OCI-LY3 (cell line): ENCODE data around the gene GRID2.

ENCODE experiments used
- H2AFZ ChIP-seq: fragments of 200-600, 300-600 bp; shearing (Covaris generic); 2 replicates; pipeline ENCODE4 v1.6.0; 2014; ENCODE audit warnings: antibody characterized with exemption, low read depth, low read length
- H3K27ac ChIP-seq: fragments of 200-600, 300-600 bp; sonication (generic); 2 replicates; pipeline ENCODE4 v1.5.1; 2014; ENCODE audit warnings: mild to moderate bottlenecking, low read length, moderate library complexity, mixed read lengths
- H3K27me3 ChIP-seq: fragments of 200-600, 300-600 bp; sonication (generic); 2 replicates; pipeline ENCODE4 v1.6.1; 2014; ENCODE audit warnings: low read depth, low read length, mixed read lengths
- H3K36me3 ChIP-seq: fragments of 200-600, 300-600 bp; sonication (generic); replicated peaks from 2 replicates; pipeline ENCODE3; 2014; ENCODE audit warnings: low read depth, low read length, mixed read lengths
- H3K4me1 ChIP-seq: fragments of 300-600, 200-600 bp; sonication (generic); 2 replicates; pipeline ENCODE4 v1.6.1; 2014; ENCODE audit warnings: low read length, mixed read lengths
- H3K4me2 ChIP-seq: fragments of 200-600, 300-600 bp; sonication (generic); 2 replicates; pipeline ENCODE4 v1.6.1; 2014; ENCODE audit warnings: low read length, mixed read lengths
- H3K4me3 ChIP-seq: fragments of 300-600, 200-600 bp; sonication (generic); 2 replicates; pipeline ENCODE4 v1.5.1; 2014; ENCODE audit warnings: antibody characterized with exemption, mild to moderate bottlenecking, low read length, moderate library complexity
- H3K79me2 ChIP-seq: fragments of 300-600, 200-600 bp; shearing (Covaris generic); 2 replicates; pipeline ENCODE4 v1.6.1; 2014; ENCODE audit warnings: mild to moderate bottlenecking, low read length, mixed read lengths
- H3K9ac ChIP-seq: fragments of 300-600, 200-600 bp; shearing (Covaris generic); 2 replicates; pipeline ENCODE4 v1.6.0; 2014; ENCODE audit warnings: mild to moderate bottlenecking, low read length, moderate library complexity
- H3K9me3 ChIP-seq: fragments of 200-600, 300-600 bp; shearing (Covaris generic); 2 replicates; pipeline ENCODE4 v1.6.1; 2014; ENCODE audit warnings: low read length, mixed read lengths; ENCODE audit not compliant: insufficient read depth
- H4K20me1 ChIP-seq: fragments of 200-600, 300-600 bp; sonication (generic); 2 replicates; pipeline ENCODE4 v1.6.1; 2016; ENCODE audit warnings: low read length, mixed read lengths; ENCODE audit not compliant: insufficient read depth
- EZH2phosphoT487 ChIP-seq: fragments of 200-600 bp; shearing (Covaris generic); IDR thresholded peaks from 2 replicates; pipeline ENCODE4 v1.6.1; 2018; ENCODE audit warnings: antibody characterized with exemption, mixed run types, low read depth
- TF ChIP-seq, protein P1 (sequence below): fragments of 200-600, 300-600 bp; sonication (generic); IDR thresholded peaks from 2 replicates; pipeline ENCODE4 v1.5.1; 2014; ENCODE audit warnings: antibody characterized with exemption, low read length, low read depth

GRID2 gene

DNA sequence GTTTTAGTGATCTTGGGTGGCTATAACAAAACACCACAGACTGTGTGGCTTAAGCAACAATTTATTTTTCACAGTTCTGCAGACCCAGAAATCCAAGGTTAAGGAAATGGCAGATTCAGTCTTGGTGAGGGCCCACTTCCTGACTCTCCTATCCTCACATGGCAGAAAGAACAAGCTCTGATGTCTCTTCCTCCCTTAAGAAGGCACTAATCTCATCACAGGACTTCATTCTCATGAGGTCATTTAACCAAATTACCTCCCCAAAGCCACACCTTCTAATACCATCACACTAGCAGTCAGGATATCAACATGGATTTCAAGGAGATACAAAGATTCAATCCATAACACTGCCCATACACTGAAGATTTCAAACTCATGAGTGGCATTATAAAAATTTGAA, 350.3 kb downstream of the GRID2 start:
- Histone ChIP-seq H2AFZ (no peak overlapping the region), H3K79me2 (no peaks in the 10 kb centered on the region)

GRCh38 chr4:92657695-92658094, 353.9 kb downstream of the GRID2 start:
- no peak overlapping the region for H3K4me3 ChIP-seq
- H3K4me2 ChIP-seq: no peak overlapping the region
- H2AFZ ChIP-seq: no peak overlapping the region
- no peak overlapping the region for H3K27ac ChIP-seq
- TF ChIP-seq, protein P1, sequence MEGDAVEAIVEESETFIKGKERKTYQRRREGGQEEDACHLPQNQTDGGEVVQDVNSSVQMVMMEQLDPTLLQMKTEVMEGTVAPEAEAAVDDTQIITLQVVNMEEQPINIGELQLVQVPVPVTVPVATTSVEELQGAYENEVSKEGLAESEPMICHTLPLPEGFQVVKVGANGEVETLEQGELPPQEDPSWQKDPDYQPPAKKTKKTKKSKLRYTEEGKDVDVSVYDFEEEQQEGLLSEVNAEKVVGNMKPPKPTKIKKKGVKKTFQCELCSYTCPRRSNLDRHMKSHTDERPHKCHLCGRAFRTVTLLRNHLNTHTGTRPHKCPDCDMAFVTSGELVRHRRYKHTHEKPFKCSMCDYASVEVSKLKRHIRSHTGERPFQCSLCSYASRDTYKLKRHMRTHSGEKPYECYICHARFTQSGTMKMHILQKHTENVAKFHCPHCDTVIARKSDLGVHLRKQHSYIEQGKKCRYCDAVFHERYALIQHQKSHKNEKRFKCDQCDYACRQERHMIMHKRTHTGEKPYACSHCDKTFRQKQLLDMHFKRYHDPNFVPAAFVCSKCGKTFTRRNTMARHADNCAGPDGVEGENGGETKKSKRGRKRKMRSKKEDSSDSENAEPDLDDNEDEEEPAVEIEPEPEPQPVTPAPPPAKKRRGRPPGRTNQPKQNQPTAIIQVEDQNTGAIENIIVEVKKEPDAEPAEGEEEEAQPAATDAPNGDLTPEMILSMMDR: no peak
- H3K36me3 ChIP-seq: no peaks in the 10 kb centered on the region
- H3K27me3 ChIP-seq: no peaks in the 10 kb centered on the region
- H3K79me2 ChIP-seq: no peaks in the 10 kb centered on the region
- no peak overlapping the region for H3K9ac ChIP-seq
- H3K4me1 ChIP-seq: no peaks in the 10 kb centered on the region
- H3K9me3 ChIP-seq: no peaks in the 10 kb centered on the region
- H4K20me1 ChIP-seq: no peaks in the 10 kb centered on the region

More for the DNA sequence above, 350.3 kb downstream of the GRID2 start:
- Histone ChIP-seq H3K27me3 (no peaks in the 10 kb centered on the region), H3K9ac (no peak overlapping the region), H3K4me3 (no peak overlapping the region), H3K27ac (no peak overlapping the region), H3K9me3 (no peaks in the 10 kb centered on the region), H3K4me1 (no peaks in the 10 kb centered on the region), H3K36me3 (no peaks in the 10 kb centered on the region), H3K4me2 (no peak overlapping the region), H4K20me1 (no peaks in the 10 kb centered on the region)
- TF ChIP-seq EZH2phosphoT487: no peak
- TF ChIP-seq, protein P1: no peak

GRCh38 chr4:92658318-92658717, 354.6 kb downstream of the GRID2 start:
- TF ChIP-seq, protein P1: no peak
- no peak for TF ChIP-seq EZH2phosphoT487
- Histone ChIP-seq H3K4me2 (no peak overlapping the region), H4K20me1 (no peaks in the 10 kb centered on the region), H2AFZ (no peak overlapping the region), H3K79me2 (no peaks in the 10 kb centered on the region), H3K9me3 (no peaks in the 10 kb centered on the region), H3K9ac (no peak overlapping the region), H3K36me3 (no peaks in the 10 kb centered on the region), H3K4me3 (no peak overlapping the region), H3K27me3 (no peaks in the 10 kb centered on the region), H3K4me1 (no peaks in the 10 kb centered on the region), H3K27ac (no peak overlapping the region)

DNA sequence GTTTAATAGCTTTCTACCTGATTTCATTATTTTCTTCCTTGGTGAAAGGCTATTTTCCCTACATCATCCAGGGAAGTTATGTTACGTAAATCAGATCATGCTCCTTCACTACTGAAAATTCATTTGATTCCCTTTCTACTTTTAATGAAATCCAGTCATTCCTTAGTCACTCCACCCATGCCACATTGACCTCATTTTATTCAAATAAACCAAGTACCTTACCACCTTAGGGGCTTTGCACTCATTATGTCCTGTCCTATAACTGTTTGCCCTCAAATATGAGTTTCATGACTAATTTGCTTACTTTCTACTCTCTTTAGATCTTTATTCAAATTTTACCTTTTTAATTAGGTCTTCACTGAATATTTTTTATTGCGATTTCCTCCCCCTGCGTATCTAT, 374.0 kb downstream of the GRID2 start:
- Histone ChIP-seq H3K79me2 (no peaks in the 10 kb centered on the region), H2AFZ (no peak overlapping the region), H3K27ac (no peak overlapping the region), H3K9ac (no peak overlapping the region), H3K4me3 (no peak overlapping the region), H3K9me3 (no peaks in the 10 kb centered on the region), H3K4me1 (no peaks in the 10 kb centered on the region), H4K20me1 (no peaks in the 10 kb centered on the region), H3K36me3 (no peaks in the 10 kb centered on the region), H3K4me2 (no peak overlapping the region), H3K27me3 (no peaks in the 10 kb centered on the region)
- TF ChIP-seq, protein P1: no peak
- TF ChIP-seq EZH2phosphoT487: no peak
